Right atrium auricular region (tissue), 2 donors: ENCODE results near the gene MESD. TPM values are rescaled to one million over a fixed set of nuclear protein-coding genes. Genes with fewer than 3 reads are reported as not detected.

Source experiments
- DNase-seq: peaks from one replicate; pipeline ENCODE4 v3.0.0-alpha.2; 2019; ENCODE audit warnings: low spot score
- H3K27ac ChIP-seq, 2 donors: fragments of 200-600 bp; sonication (generic); 1 replicate in 1 of 2; 2 replicates in 1 of 2; pipeline ENCODE4 v1.5.1; 2016 to 2019
- H3K27me3 ChIP-seq, 2 donors: fragments of 200-600 bp; sonication (generic); one replicate each; pipeline versions ENCODE4 v1.5.1 to v1.6.0; 2017 to 2019
- H3K36me3 ChIP-seq: fragments of 200-600 bp; sonication (generic); one replicate; pipeline ENCODE4 v1.5.1; 2016
- H3K4me1 ChIP-seq, 2 donors: fragments of 200-600 bp; sonication (generic); one replicate each; pipeline versions ENCODE4 v1.5.1 to v1.6.0; 2017 to 2019
- H3K4me3 ChIP-seq, 2 donors: fragments of 200-600 bp; sonication (generic); 1 replicate in 1 of 2; 2 replicates in 1 of 2; pipeline ENCODE4 v1.5.1; 2017 to 2019; ENCODE audit warnings: mild to moderate bottlenecking in 1 of 2, moderate library complexity in 1 of 2
- H3K9me3 ChIP-seq, 2 donors: fragments of 200-600 bp; sonication (generic); one replicate each; pipeline ENCODE4 v1.5.1; 2019
- total RNA-seq, 2 donors: library from RNA; depleted of rRNA; stranded (reverse); fragments of >200 nt; gene quantifications; one replicate each; pipeline ENCODE4 v1.1.0, GENCODE V29; 2016
- TF ChIP-seq, protein P1 (sequence below), 2 donors: fragments of 200-600 bp; sonication (generic); IDR thresholded peaks; one replicate each; pipeline ENCODE4 v1.5.1; 2019; ENCODE audit warnings: antibody characterized with exemption in 2 of 2

MESD gene
- total RNA-seq, 2 donors from 2014 or later, result 11.3 to 14.5 TPM

GRCh38 chr15:81018197-81018596 lies 28.6 kb upstream of the MESD start:
- no peaks in the 10 kb centered on the region for H3K36me3 ChIP-seq
- peaks cover 0 to 37% of the 10 kb centered on the region in 2 donors for H3K4me1 ChIP-seq
- no peak for DNase-seq
- no peaks in the 10 kb centered on the region for H3K27me3 ChIP-seq
- no peaks in the 10 kb centered on the region for H3K9me3 ChIP-seq
- no peak overlapping the region for H3K27ac ChIP-seq
- no peak overlapping the region for H3K4me3 ChIP-seq
- TF ChIP-seq, protein P1, sequence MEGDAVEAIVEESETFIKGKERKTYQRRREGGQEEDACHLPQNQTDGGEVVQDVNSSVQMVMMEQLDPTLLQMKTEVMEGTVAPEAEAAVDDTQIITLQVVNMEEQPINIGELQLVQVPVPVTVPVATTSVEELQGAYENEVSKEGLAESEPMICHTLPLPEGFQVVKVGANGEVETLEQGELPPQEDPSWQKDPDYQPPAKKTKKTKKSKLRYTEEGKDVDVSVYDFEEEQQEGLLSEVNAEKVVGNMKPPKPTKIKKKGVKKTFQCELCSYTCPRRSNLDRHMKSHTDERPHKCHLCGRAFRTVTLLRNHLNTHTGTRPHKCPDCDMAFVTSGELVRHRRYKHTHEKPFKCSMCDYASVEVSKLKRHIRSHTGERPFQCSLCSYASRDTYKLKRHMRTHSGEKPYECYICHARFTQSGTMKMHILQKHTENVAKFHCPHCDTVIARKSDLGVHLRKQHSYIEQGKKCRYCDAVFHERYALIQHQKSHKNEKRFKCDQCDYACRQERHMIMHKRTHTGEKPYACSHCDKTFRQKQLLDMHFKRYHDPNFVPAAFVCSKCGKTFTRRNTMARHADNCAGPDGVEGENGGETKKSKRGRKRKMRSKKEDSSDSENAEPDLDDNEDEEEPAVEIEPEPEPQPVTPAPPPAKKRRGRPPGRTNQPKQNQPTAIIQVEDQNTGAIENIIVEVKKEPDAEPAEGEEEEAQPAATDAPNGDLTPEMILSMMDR (IDR thresholded peaks at IDR 0.05), result no peak

DNA sequence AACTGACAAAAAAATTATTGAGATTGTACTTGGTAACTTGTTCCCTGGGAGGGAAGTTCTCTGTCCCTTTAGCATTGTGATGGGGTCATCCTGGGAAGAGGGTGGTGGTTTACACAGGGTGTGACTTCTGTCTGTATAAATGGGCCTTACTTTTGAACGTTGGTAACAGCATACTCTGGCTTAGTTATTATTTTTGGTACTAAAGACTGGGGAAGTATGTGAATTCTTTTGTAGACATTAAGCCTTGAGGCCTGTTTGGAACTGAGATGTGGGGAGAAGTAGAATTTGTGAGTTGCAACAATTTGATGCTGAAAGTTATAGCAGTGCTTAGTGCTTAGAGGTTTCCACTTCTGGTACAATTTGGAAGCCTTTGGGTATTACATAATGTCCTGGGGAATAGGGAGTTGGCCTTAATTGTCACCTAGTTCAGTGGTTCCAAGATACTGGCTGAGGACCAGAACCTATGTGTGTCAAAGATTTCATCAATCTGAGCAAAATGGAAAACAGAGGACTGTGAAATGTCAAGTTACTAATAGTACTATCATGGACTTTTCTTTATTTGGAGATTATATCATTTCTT lies 27.0 kb upstream of the MESD start:
- no peak overlapping the region for H3K4me3 ChIP-seq
- DNase-seq, result no peak
- no peaks in the 10 kb centered on the region for H3K36me3 ChIP-seq
- H3K4me1 ChIP-seq, result peaks cover 0 to 36% of the 10 kb centered on the region in 2 donors
- TF ChIP-seq, protein P1 (IDR thresholded peaks at IDR 0.05), result no peak
- peak overlapping the region in 1 of 2 donors; percentile 67 for H3K27ac ChIP-seq
- H3K9me3 ChIP-seq, result no peaks in the 10 kb centered on the region
- no peaks in the 10 kb centered on the region for H3K27me3 ChIP-seq

GRCh38 chr15:81015621-81016488 lies 26.2 kb upstream of the MESD start:
- H3K9me3 ChIP-seq, result no peaks in the 10 kb centered on the region
- peaks cover 0 to 36% of the 10 kb centered on the region in 2 donors for H3K4me1 ChIP-seq
- no peak overlapping the region for H3K4me3 ChIP-seq
- no peaks in the 10 kb centered on the region for H3K36me3 ChIP-seq
- peak overlapping the region in 1 of 2 donors; percentile 67 for H3K27ac ChIP-seq
- TF ChIP-seq, protein P1 (IDR thresholded peaks at IDR 0.05), result no peak
- no peaks in the 10 kb centered on the region for H3K27me3 ChIP-seq
- DNase-seq, result no peak

- Histone ChIP-seq H3K27ac (no peak overlapping the region), H3K9me3 (no peaks in the 10 kb centered on the region), H3K4me3 (no peak overlapping the region), H3K36me3 (no peaks in the 10 kb centered on the region), H3K4me1 (peaks cover 0 to 36% of the 10 kb centered on the region in 2 donors), H3K27me3 (no peaks in the 10 kb centered on the region)
- no peak for DNase-seq
- TF ChIP-seq, protein P1 (IDR thresholded peaks at IDR 0.05), result no peak
These were observed 25.0 kb upstream of the MESD start for GRCh38 chr15:81014446-81015093.

- Histone ChIP-seq H3K9me3 (no peaks in the 10 kb centered on the region), H3K27ac (no peak overlapping the region), H3K36me3 (no peaks in the 10 kb centered on the region), H3K27me3 (no peaks in the 10 kb centered on the region), H3K4me3 (no peak overlapping the region), H3K4me1 (peaks cover 0 to 36% of the 10 kb centered on the region in 2 donors)
- no peak for DNase-seq
- TF ChIP-seq, protein P1 (IDR thresholded peaks at IDR 0.05), result no peak
These were observed 23.8 kb upstream of the MESD start for GRCh38 chr15:81013396-81013929.
